ENCODE data around the gene ABCD1. TPM values are rescaled to one million over a fixed set of nuclear protein-coding genes. Genes with fewer than 3 reads are reported as not detected.

ABCD1 gene
- total and polyA plus RNA-seq, 7 experiments from 2014 or later: 2.1 to 17.6 (median 7.3) TPM

GRCh38 chrX:153783378-153784013 is 58.8 kb downstream of the ABCD1 start:
- intact Hi-C loops (cut with micrococcal nuclease): no loop called here
- H3K4me3 Mint-ChIP-seq: no peak overlapping the region
- Histone ChIP-seq H3K36me3 (ENCODE audit: control insufficient read depth in 2 of 3, insufficient read depth in 3 of 3, low read length in 3 of 3) (peaks cover 0 to 33% (median 0%) of the 10 kb centered on the region in 3 experiments), H3K9me3 (ENCODE audit: control insufficient read depth in 2 of 3, low read length in 3 of 3) (no peaks in the 10 kb centered on the region), H3K27ac (ENCODE audit: low read depth, low read length) (no peak overlapping the region), H3K4me3 (ENCODE audit: low read length) (no peak overlapping the region), H3K27me3 (ENCODE audit: control insufficient read depth in 2 of 2, insufficient read depth in 2 of 2, low read length in 2 of 2) (no peaks in the 10 kb centered on the region), H3K4me1 (ENCODE audit: control insufficient read depth in 2 of 2, insufficient read depth in 2 of 2, low read length in 2 of 2) (no peaks in the 10 kb centered on the region)
- CTCF ChIA-PET: no interaction called here
- no peaks in the 10 kb centered on the region for H3K9me3 Mint-ChIP-seq
- peaks cover 0 to 5% (median 0%) of the 10 kb centered on the region in 5 donors for H3K36me3 Mint-ChIP-seq
- DNase-seq: no peak
- ATAC-seq: no peak
- H3K4me1 Mint-ChIP-seq: peaks cover 0 to 7% (median 4%) of the 10 kb centered on the region in 7 donors
- POLR2A ChIA-PET: no interaction called here
- H3K27ac Mint-ChIP-seq: peak overlapping the region in 1 of 9 donors; percentile 45
- H3K27me3 Mint-ChIP-seq: peaks cover 0 to 10% (median 7%) of the 10 kb centered on the region in 5 donors

GRCh38 chrX:153784325-153784967 is 59.8 kb downstream of the ABCD1 start:
- H3K4me1 ChIP-seq (ENCODE audit: control insufficient read depth in 2 of 2, insufficient read depth in 2 of 2, low read length in 2 of 2): no peaks in the 10 kb centered on the region
- DNase-seq: no peak
- H3K9me3 ChIP-seq (ENCODE audit: control insufficient read depth in 2 of 3, low read length in 3 of 3): no peaks in the 10 kb centered on the region
- Mint-ChIP-seq H3K9me3 (peaks cover 0 to 1% (median 0%) of the 10 kb centered on the region in 11 donors), H3K4me1 (peaks cover 0 to 7% (median 4%) of the 10 kb centered on the region in 7 donors), H3K27ac (no peak overlapping the region), H3K4me3 (no peak overlapping the region), H3K36me3 (peaks cover 0 to 5% (median 0%) of the 10 kb centered on the region in 5 donors), H3K27me3 (peaks cover 0 to 10% (median 7%) of the 10 kb centered on the region in 5 donors)
- H3K27ac ChIP-seq (ENCODE audit: low read depth, low read length): no peak overlapping the region
- no peaks in the 10 kb centered on the region for H3K27me3 ChIP-seq (ENCODE audit: control insufficient read depth in 2 of 2, insufficient read depth in 2 of 2, low read length in 2 of 2)
- peak; percentile 20 for ATAC-seq
- intact Hi-C loops (cut with micrococcal nuclease): no loop called here
- H3K4me3 ChIP-seq (ENCODE audit: low read length): no peak overlapping the region
- POLR2A ChIA-PET: no interaction called here
- peaks cover 0 to 41% (median 0%) of the 10 kb centered on the region in 3 experiments for H3K36me3 ChIP-seq (ENCODE audit: control insufficient read depth in 2 of 3, insufficient read depth in 3 of 3, low read length in 3 of 3)
- CTCF ChIA-PET: no interaction called here

GRCh38 chrX:153786669-153787068 is 62.0 kb downstream of the ABCD1 start:
- H3K36me3 ChIP-seq (ENCODE audit: control insufficient read depth in 2 of 3, insufficient read depth in 3 of 3, low read length in 3 of 3): peaks cover 0 to 49% (median 0%) of the 10 kb centered on the region in 3 experiments
- no peaks in the 10 kb centered on the region for H3K27me3 Mint-ChIP-seq
- peaks cover 0 to 9% (median 4%) of the 10 kb centered on the region in 7 donors for H3K4me1 Mint-ChIP-seq
- H3K27ac ChIP-seq (ENCODE audit: low read depth, low read length): no peak overlapping the region
- ATAC-seq: no peak
- POLR2A ChIA-PET: no interaction called here
- H3K9me3 ChIP-seq (ENCODE audit: control insufficient read depth in 2 of 3, low read length in 3 of 3): no peaks in the 10 kb centered on the region
- H3K9me3 Mint-ChIP-seq: peaks cover 0 to 2% (median 0%) of the 10 kb centered on the region in 11 donors
- no peak overlapping the region for H3K4me3 ChIP-seq (ENCODE audit: low read length)
- no peaks in the 10 kb centered on the region for H3K27me3 ChIP-seq (ENCODE audit: control insufficient read depth in 2 of 2, insufficient read depth in 2 of 2, low read length in 2 of 2)
- intact Hi-C loops (cut with micrococcal nuclease): no loop called here
- H3K27ac Mint-ChIP-seq: no peak overlapping the region
- H3K4me1 ChIP-seq (ENCODE audit: control insufficient read depth in 2 of 2, insufficient read depth in 2 of 2, low read length in 2 of 2): no peaks in the 10 kb centered on the region
- DNase-seq: no peak
- CTCF ChIA-PET: no interaction called here
- H3K36me3 Mint-ChIP-seq: peaks cover 0 to 5% (median 0%) of the 10 kb centered on the region in 5 donors
- no peak overlapping the region for H3K4me3 Mint-ChIP-seq

- H3K9me3 ChIP-seq (ENCODE audit: control insufficient read depth in 2 of 3, low read length in 3 of 3): no peaks in the 10 kb centered on the region
- no peak overlapping the region for H3K4me3 ChIP-seq (ENCODE audit: low read length)
- H3K27ac ChIP-seq (ENCODE audit: low read depth, low read length): no peak overlapping the region
- H3K4me1 ChIP-seq (ENCODE audit: control insufficient read depth in 2 of 2, insufficient read depth in 2 of 2, low read length in 2 of 2): peaks cover 8 to 12% of the 10 kb centered on the region in 2 donors
- DNase-seq: no peak
- intact Hi-C loops (cut with micrococcal nuclease): loop anchor here in 1 of 2 donors (10.0 kb wide), 1 partner anchor 585 kb away; the partner anchor contains the start of genes EMD and FLNA
- no peak overlapping the region for H3K27ac Mint-ChIP-seq
- no peak overlapping the region for H3K4me3 Mint-ChIP-seq
- no peak for ATAC-seq
- peaks cover 0 to 19% (median 13%) of the 10 kb centered on the region in 7 donors for H3K4me1 Mint-ChIP-seq
- peaks cover 0 to 6% (median 0%) of the 10 kb centered on the region in 5 donors for H3K36me3 Mint-ChIP-seq
- H3K27me3 Mint-ChIP-seq: no peaks in the 10 kb centered on the region
- ChIA-PET POLR2A (no interaction called here), CTCF (no interaction called here)
- H3K27me3 ChIP-seq (ENCODE audit: control insufficient read depth in 2 of 2, insufficient read depth in 2 of 2, low read length in 2 of 2): no peaks in the 10 kb centered on the region
- peaks cover 0 to 54% (median 0%) of the 10 kb centered on the region in 3 experiments for H3K36me3 ChIP-seq (ENCODE audit: control insufficient read depth in 2 of 3, insufficient read depth in 3 of 3, low read length in 3 of 3)
- H3K9me3 Mint-ChIP-seq: peaks cover 0 to 2% (median 0%) of the 10 kb centered on the region in 11 donors
Measured at GRCh38 chrX:153789654-153790053, 65.0 kb downstream of the ABCD1 start.

- H3K4me1 ChIP-seq (ENCODE audit: control insufficient read depth in 2 of 2, insufficient read depth in 2 of 2, low read length in 2 of 2): peaks cover 8 to 12% of the 10 kb centered on the region in 2 donors
- POLR2A ChIA-PET: interaction anchor here (0.5 kb wide), 1 partner anchor 106 kb away, joined by 4 read pairs; no protein-coding TSS in a partner anchor
Measured at GRCh38 chrX:153791104-153791852, 66.6 kb downstream of the ABCD1 start.

GRCh38 chrX:153792368-153792767 is 67.7 kb downstream of the ABCD1 start:
- H3K4me3 Mint-ChIP-seq: peak overlapping the region in 6 of 10 donors; percentile 87 to 95 (median 92)
- peaks cover 0 to 39% (median 0%) of the 10 kb centered on the region in 3 experiments for H3K36me3 ChIP-seq (ENCODE audit: control insufficient read depth in 2 of 3, insufficient read depth in 3 of 3, low read length in 3 of 3)
- no peak overlapping the region for H3K27ac Mint-ChIP-seq
- no peak for DNase-seq
- H3K27ac ChIP-seq (ENCODE audit: low read depth, low read length): no peak overlapping the region
- H3K4me1 ChIP-seq (ENCODE audit: control insufficient read depth in 2 of 2, insufficient read depth in 2 of 2, low read length in 2 of 2): peaks cover 8 to 12% of the 10 kb centered on the region in 2 donors
- no peaks in the 10 kb centered on the region for H3K9me3 ChIP-seq (ENCODE audit: control insufficient read depth in 2 of 3, low read length in 3 of 3)
- H3K27me3 ChIP-seq (ENCODE audit: control insufficient read depth in 2 of 2, insufficient read depth in 2 of 2, low read length in 2 of 2): no peaks in the 10 kb centered on the region
- peaks cover 0 to 2% (median 0%) of the 10 kb centered on the region in 11 donors for H3K9me3 Mint-ChIP-seq
- H3K4me1 Mint-ChIP-seq: peaks cover 0 to 34% (median 25%) of the 10 kb centered on the region in 7 donors
- POLR2A ChIA-PET: interaction anchor here (0.9 kb wide), 1 partner anchor 134 kb away, joined by 4 read pairs; the partner anchor contains the start of gene ARHGAP4
- no peaks in the 10 kb centered on the region for H3K27me3 Mint-ChIP-seq
- intact Hi-C loops (cut with micrococcal nuclease): loop anchor here in 1 of 2 donors (10.0 kb wide), 1 partner anchor 582 kb away; the partner anchor contains the start of genes EMD and FLNA
- H3K4me3 ChIP-seq (ENCODE audit: low read length): no peak overlapping the region
- ATAC-seq: no peak
- CTCF ChIA-PET: no interaction called here
- peaks cover 0 to 6% (median 0%) of the 10 kb centered on the region in 5 donors for H3K36me3 Mint-ChIP-seq

More at GRCh38 chrX:153791104-153791852, 66.6 kb downstream of the ABCD1 start:
- intact Hi-C loops (cut with micrococcal nuclease): loop anchor here in 1 of 2 donors (10.0 kb wide), 1 partner anchor 584 kb away; the partner anchor contains the start of genes EMD and FLNA
- CTCF ChIA-PET: no interaction called here
- H3K36me3 ChIP-seq (ENCODE audit: control insufficient read depth in 2 of 3, insufficient read depth in 3 of 3, low read length in 3 of 3): peaks cover 0 to 43% (median 0%) of the 10 kb centered on the region in 3 experiments
- no peaks in the 10 kb centered on the region for H3K27me3 ChIP-seq (ENCODE audit: control insufficient read depth in 2 of 2, insufficient read depth in 2 of 2, low read length in 2 of 2)
- no peak overlapping the region for H3K27ac Mint-ChIP-seq
- no peaks in the 10 kb centered on the region for H3K27me3 Mint-ChIP-seq
- H3K4me1 Mint-ChIP-seq: peaks cover 0 to 28% (median 22%) of the 10 kb centered on the region in 7 donors
- peak overlapping the region in 1 of 10 donors; percentile 11 for H3K4me3 Mint-ChIP-seq
- no peak overlapping the region for H3K27ac ChIP-seq (ENCODE audit: low read depth, low read length)
- H3K9me3 Mint-ChIP-seq: peaks cover 0 to 2% (median 0%) of the 10 kb centered on the region in 11 donors
- peaks cover 0 to 6% (median 0%) of the 10 kb centered on the region in 5 donors for H3K36me3 Mint-ChIP-seq
- ATAC-seq (no peak), DNase-seq (no peak)
- no peaks in the 10 kb centered on the region for H3K9me3 ChIP-seq (ENCODE audit: control insufficient read depth in 2 of 3, low read length in 3 of 3)
- no peak overlapping the region for H3K4me3 ChIP-seq (ENCODE audit: low read length)

All from naive thymus-derived CD4-positive, alpha-beta T cell (primary cell).